Measurements from ENCODE around the gene LIPC. TPM values are rescaled to one million over a fixed set of nuclear protein-coding genes. Genes with fewer than 3 reads are reported as not detected.

Gene LIPC
- total and polyA plus RNA-seq, 9 of the 15 experiments (the other 6 are each of a cell fraction or from before 2014, with no cell fraction given) = 0.07 to 0.41 (median 0.11) TPM; not detected in 2

DNA sequence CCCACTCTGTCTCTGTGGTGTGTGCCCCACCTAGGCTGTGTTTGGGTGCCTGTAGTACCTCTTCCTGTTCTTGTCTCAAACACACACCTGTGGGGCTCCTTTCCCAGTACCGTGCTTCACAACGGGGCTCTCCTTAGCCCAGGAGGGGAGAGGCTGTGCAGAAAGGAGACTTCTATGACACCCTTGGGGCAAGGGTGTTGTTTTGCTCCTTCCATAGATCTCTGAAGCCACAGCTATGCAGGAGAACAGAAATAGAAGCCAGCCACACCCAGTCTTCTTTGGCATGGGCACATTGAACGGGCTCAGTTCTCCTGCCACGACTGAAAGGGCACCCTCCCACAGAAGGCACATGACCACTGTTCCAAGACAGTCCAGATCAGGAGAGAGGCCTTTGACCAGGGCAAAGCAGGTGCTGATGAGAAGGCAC lies 74.3 kb downstream of the LIPC start:
- no TSS peak for BruUV-seq (replicated peaks)
- no peak for FAIRE-seq
- peaks cover 0 to 7% of the 10 kb centered on the region in 2 experiments; a peak in 2 of 5 replicates for H3K4me1 ChIP-seq (replicated peaks in 1 of 2; ENCODE audit: control insufficient read depth in 2 of 2, insufficient read depth in 2 of 2, low read length in 2 of 2)
- no peak overlapping the region for H3K4me2 ChIP-seq (ENCODE audit: insufficient read depth, low read length)
- no peak overlapping the region for H3K27ac ChIP-seq (ENCODE audit: extremely low read depth, low read depth, low read length)
- ATAC-seq = no peak
- TF ChIP-seq, protein P1, sequence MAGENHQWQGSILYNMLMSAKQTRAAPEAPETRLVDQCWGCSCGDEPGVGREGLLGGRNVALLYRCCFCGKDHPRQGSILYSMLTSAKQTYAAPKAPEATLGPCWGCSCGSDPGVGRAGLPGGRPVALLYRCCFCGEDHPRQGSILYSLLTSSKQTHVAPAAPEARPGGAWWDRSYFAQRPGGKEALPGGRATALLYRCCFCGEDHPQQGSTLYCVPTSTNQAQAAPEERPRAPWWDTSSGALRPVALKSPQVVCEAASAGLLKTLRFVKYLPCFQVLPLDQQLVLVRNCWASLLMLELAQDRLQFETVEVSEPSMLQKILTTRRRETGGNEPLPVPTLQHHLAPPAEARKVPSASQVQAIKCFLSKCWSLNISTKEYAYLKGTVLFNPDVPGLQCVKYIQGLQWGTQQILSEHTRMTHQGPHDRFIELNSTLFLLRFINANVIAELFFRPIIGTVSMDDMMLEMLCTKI (IDR thresholded peaks at IDR 0.05; ENCODE audit: partially characterized antibody) = no peak
- TF ChIP-seq SRF (CRISPR knock-in tag; IDR thresholded peaks at IDR 0.05) (no peak), OTX1 (CRISPR knock-in tag; IDR thresholded peaks at IDR 0.05) (no peak), CBX8 (IDR thresholded peaks at IDR 0.05; ENCODE audit: borderline replicate concordance, extremely low read depth, low read depth, low read length, poor library complexity, severe bottlenecking) (no peak)
- H3K4me3 ChIP-seq = no peak overlapping the region
- no peaks in the 10 kb centered on the region for H3K36me3 ChIP-seq (ENCODE audit: control insufficient read depth, insufficient read depth, low read length)
- H3K9me3 ChIP-seq (replicated peaks; ENCODE audit: control insufficient read depth, insufficient read depth, low read depth, low read length) = no peaks in the 10 kb centered on the region
- ChIA-PET CTCF (ENCODE audit: low intra/inter-chr PET ratio) (no interaction called here), POLR2A (interaction anchor here (0.9 to 1.8 kb wide), 2 partner anchors 10 to 11 kb away, joined by 5 to 8 read pairs; no protein-coding TSS in a partner anchor)
- H3K27me3 ChIP-seq (ENCODE audit: control insufficient read depth in 2 of 2, insufficient read depth in 2 of 2, low read length in 2 of 2) = no peaks in the 10 kb centered on the region
- no peaks in the 10 kb centered on the region for H4K20me1 ChIP-seq (replicated peaks; ENCODE audit: control insufficient read depth, insufficient read depth, low read length)
- H2AFZ ChIP-seq (ENCODE audit: low read depth, low read length) = peak overlapping the region; percentile 36; the same call in 1 of the 2 replicates
- no peaks in the 10 kb centered on the region for H3K9me1 ChIP-seq (ENCODE audit: control insufficient read depth, insufficient read depth, low read length)
- DNase-seq (ENCODE audit: extremely low read depth in 1 of 4, low spot score in 3 of 4) = no peak
- in situ Hi-C loops (cut with MboI) = no loop called here
- intact Hi-C loops (cut with micrococcal nuclease) = no loop called here
- WGBS (ENCODE audit: insufficient coverage, low coverage, missing lambda C conversion rate) = 41% methylated on average over 4 of the region's 4 CpGs
- H3K79me2 ChIP-seq (ENCODE audit: control insufficient read depth, insufficient read depth, low read length) = no peaks in the 10 kb centered on the region
- no peak overlapping the region for H3K9ac ChIP-seq (ENCODE audit: insufficient read depth in 1 of 2, low read depth in 2 of 2, low read length in 2 of 2)
